Heart right ventricle (tissue), 16 donors: ENCODE data around the gene NMUR1. TPM values are rescaled to one million over a fixed set of nuclear protein-coding genes. Genes with fewer than 3 reads are reported as not detected.

Source experiments
- ATAC-seq, 8 donors: fragments of 200-7000 bp; cut with Tn5 transposase; one replicate each; pipeline ENCODE4 v1.9.1; 2020; ENCODE audit warnings: mild to moderate bottlenecking in 8 of 8, moderate library complexity in 8 of 8, moderate number of reproducible peaks in 1 of 8
- DNase-seq, 2 donors: peaks; one replicate each; pipeline ENCODE4 v3.0.0-alpha.2; 2020
- H3K27ac ChIP-seq, 10 donors: fragments of 200-600 bp; sonication (generic) in 2 of 10; one replicate each; pipeline versions ENCODE4 v1.5.0 to v1.8.0; 2020 to 2022; ENCODE audit warnings: mild to moderate bottlenecking in 3 of 10
- H3K27me3 ChIP-seq, 7 donors: fragments of 200-600 bp; one replicate each; pipeline ENCODE4 v1.8.0; 2021 to 2022; ENCODE audit warnings: mild to moderate bottlenecking in 2 of 7
- H3K36me3 ChIP-seq, 9 donors: fragments of 200-600 bp; sonication (generic) in 1 of 9; one replicate each; pipeline versions ENCODE4 v1.5.0 to v1.8.0; 2020 to 2022; ENCODE audit warnings: mild to moderate bottlenecking in 2 of 9
- H3K4me1 ChIP-seq, 9 donors: fragments of 200-600 bp; sonication (generic) in 1 of 9; one replicate each; pipeline versions ENCODE4 v1.5.0 to v1.8.0; 2020 to 2022; ENCODE audit warnings: mild to moderate bottlenecking in 4 of 9
- H3K4me3 ChIP-seq, 10 donors: fragments of 200-600 bp; sonication (generic) in 2 of 10; one replicate each; pipeline versions ENCODE4 v1.5.0 to v1.8.0; 2020 to 2022; ENCODE audit warnings: mild to moderate bottlenecking in 7 of 10, moderate library complexity in 2 of 10
- H3K9me3 ChIP-seq, 11 donors: fragments of 200-600 bp in 10 of 11; sonication (generic) in 2 of 11; one replicate each; pipeline versions ENCODE4 v1.5.0 to v1.8.0; 2013 to 2022; ENCODE audit warnings: mild to moderate bottlenecking in 2 of 11, control low read depth in 1 of 11, moderate library complexity in 1 of 11
- WGBS, 2 donors: extraction: QIAGEN DNeasy Blood & Tissue Kit; methylation state at CpG; one replicate each; pipeline ENCODE4 v1.1.7; 2013; ENCODE audit warnings: inconsistent platforms in 1 of 2; 5-methylcytosine and 5-hydroxymethylcytosine counted together
- intact Hi-C, 10 donors: fragments of 100-400 bp; cut with DNase I; formaldehyde crosslinking; loops; one replicate each; pipeline versions ENCODE4 v1.11.1 to v1.14.2; 2022
- polyA plus RNA-seq, 2 donors: library from polyadenylated mRNA; stranded (reverse); fragments of 200-250 nt; gene quantifications; one replicate each; pipeline ENCODE4 v1.2.3, GENCODE V29; 2013
- total RNA-seq, 10 donors: library from RNA; stranded (reverse); fragmentation: NEBNext Ultra II Directional in 3 of 10; extraction: Animal tissue kit (Norgen Biotek cat#: 25700) in 3 of 10; gene quantifications; one replicate each; pipeline versions ENCODE4 v1.2.1 to v1.2.4, GENCODE V29; 2021 to 2023
- TF ChIP-seq, protein P1 (sequence below), 9 donors: fragments of 200-600 bp; sonication (generic) in 2 of 9; IDR thresholded peaks; one replicate each; pipeline versions ENCODE4 v1.5.0 to v1.8.0; 2021 to 2022; ENCODE audit warnings: antibody characterized with exemption in 9 of 9, mild to moderate bottlenecking in 5 of 9, moderate library complexity in 1 of 9
- donor health status: Arrhythmogenic right ventricular cardiomyopathy.
- donor health status: ischemic (EF 13 %, LVEDD 7.1; RV severe dilation, severe dysfunction).
- donor health status: healthy with polysubstance abuse.
- donor health status: DM: no; HTN: yes; CAD: no.
- donor health status: DM: no; HTN: no; CAD: no.
- donor health status: ischemic (EF 25% LVEDD 6.9; RV normal size, moderate dysfunction).
- donor health status: ischemic (EF 25% LVEDD 5.7; RV mildly dilated, moderate dysfunction).
- donor health status: healthy.
- donor health status: DM: yes; HTN: yes; CAD: no.
- donor health status: Ischemic cardiomyopathy.
- donor health status: ischemic (EF 35%, LVEDD 5.7; RV mildly dilated, moderate dysfunction).
- donor health status: nonischemic (EF 11% LVEDD 7.7; RV severe dilation, severe dysfunction).
- donor health status: DM: yes; HTN: yes; CAD: no.
- donor health status: PGD.
- donor health status: ischemic (EF 29% LVEDD 5.4; RV normal size, mild dysfunction).
- donor health status: nonischemic (EF 23%, LVEDD 6.1; RV moderate dilation, normal function).

NMUR1 gene
- total and polyA plus RNA-seq, 12 donors, result 0.10 to 0.82 (median 0.35) TPM; not detected in 1

DNA sequence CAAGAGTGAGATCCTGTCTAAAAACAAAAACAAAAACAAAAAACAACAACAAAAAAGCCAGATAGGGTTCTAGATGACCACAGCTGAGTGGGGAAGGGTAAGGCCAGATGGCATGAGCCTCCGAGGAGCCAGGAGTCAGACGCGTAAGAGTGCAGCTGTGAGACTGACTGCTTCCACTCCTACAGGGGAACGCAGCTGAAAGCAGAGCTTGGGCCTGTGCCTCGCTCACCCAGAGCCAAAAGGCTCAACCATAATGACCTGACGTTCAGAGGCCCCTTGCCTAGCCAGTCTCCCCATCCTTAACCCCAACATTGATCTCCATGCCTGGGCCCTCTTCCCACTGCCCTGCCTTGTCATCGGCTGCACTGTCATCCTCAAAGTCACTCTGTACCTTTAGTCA is 39.4 kb downstream of the NMUR1 start:
- no peak for ATAC-seq
- no peaks in the 10 kb centered on the region for H3K27me3 ChIP-seq
- no peak overlapping the region for H3K27ac ChIP-seq
- TF ChIP-seq, protein P1, sequence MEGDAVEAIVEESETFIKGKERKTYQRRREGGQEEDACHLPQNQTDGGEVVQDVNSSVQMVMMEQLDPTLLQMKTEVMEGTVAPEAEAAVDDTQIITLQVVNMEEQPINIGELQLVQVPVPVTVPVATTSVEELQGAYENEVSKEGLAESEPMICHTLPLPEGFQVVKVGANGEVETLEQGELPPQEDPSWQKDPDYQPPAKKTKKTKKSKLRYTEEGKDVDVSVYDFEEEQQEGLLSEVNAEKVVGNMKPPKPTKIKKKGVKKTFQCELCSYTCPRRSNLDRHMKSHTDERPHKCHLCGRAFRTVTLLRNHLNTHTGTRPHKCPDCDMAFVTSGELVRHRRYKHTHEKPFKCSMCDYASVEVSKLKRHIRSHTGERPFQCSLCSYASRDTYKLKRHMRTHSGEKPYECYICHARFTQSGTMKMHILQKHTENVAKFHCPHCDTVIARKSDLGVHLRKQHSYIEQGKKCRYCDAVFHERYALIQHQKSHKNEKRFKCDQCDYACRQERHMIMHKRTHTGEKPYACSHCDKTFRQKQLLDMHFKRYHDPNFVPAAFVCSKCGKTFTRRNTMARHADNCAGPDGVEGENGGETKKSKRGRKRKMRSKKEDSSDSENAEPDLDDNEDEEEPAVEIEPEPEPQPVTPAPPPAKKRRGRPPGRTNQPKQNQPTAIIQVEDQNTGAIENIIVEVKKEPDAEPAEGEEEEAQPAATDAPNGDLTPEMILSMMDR (IDR thresholded peaks at IDR 0.05), result no peak
- H3K4me1 ChIP-seq, result no peaks in the 10 kb centered on the region
- WGBS, 2 donors, result 92 to 93% methylated on average over 7 of the region's 7 CpGs
- no peak overlapping the region for H3K4me3 ChIP-seq
- intact Hi-C loops, result no loop called here
- no peak for DNase-seq
- no peaks in the 10 kb centered on the region for H3K36me3 ChIP-seq
- H3K9me3 ChIP-seq, result peaks cover 0 to 3% (median 0%) of the 10 kb centered on the region in 11 donors

DNA sequence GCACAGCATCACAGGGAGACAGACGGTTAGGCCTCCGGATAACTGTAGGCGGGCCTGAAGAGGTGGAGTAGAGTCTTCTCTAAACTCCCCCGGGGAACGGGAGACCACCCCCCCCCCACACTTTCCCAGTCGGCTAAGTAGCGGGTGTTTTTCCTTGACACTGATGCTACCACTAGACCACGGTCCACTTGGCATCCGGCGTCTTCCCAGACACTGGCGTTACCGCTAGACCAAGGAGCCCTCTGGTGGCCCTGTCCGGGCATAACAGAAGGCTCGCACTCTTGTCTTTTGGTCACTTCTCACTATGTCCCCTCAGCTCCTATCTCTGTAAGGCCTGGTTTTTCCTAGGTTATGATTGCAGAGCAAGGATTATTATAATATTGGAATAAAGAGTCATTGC is 40.3 kb downstream of the NMUR1 start:
- TF ChIP-seq, protein P1 (IDR thresholded peaks at IDR 0.05), result peak in 4 of 9 donors; percentile 6 to 38 (median 12)
- intact Hi-C loops, result loop anchor here in 1 of 10 donors (10.0 kb wide), 1 partner anchor 65 kb away; no protein-coding TSS in a partner anchor
- H3K36me3 ChIP-seq, result no peaks in the 10 kb centered on the region
- DNase-seq (no peak), ATAC-seq (no peak)
- H3K9me3 ChIP-seq, result peaks cover 0 to 3% (median 0%) of the 10 kb centered on the region in 11 donors
- no peaks in the 10 kb centered on the region for H3K27me3 ChIP-seq
- WGBS, 2 donors, result 88 to 90% methylated on average over 14 of the region's 14 CpGs
- H3K4me1 ChIP-seq, result no peaks in the 10 kb centered on the region
- no peak overlapping the region for H3K27ac ChIP-seq
- H3K4me3 ChIP-seq, result no peak overlapping the region

DNA sequence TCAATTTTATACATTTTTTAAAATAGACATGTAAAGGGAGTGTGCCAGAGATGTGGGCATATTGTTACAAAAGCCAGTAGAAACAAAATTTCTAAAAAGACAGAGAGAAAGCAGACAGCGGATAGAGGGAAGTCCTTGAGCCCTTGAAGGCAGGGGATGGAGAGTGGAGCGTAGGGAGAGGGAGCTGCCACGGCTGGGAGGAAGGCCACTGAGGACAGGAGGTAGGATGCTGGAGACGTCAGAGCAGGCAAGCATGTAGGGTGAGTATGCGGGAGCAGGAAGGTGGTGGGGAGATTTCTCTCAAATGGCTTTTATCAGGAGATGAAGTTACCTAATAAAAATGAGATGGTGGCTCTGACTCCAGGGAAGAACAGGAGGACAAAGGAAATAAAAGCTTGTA is 41.9 kb downstream of the NMUR1 start:
- no peak for ATAC-seq
- Histone ChIP-seq H3K27ac (no peak overlapping the region), H3K4me3 (no peak overlapping the region), H3K9me3 (peaks cover 0 to 3% (median 0%) of the 10 kb centered on the region in 11 donors), H3K27me3 (no peaks in the 10 kb centered on the region), H3K36me3 (no peaks in the 10 kb centered on the region), H3K4me1 (peaks cover 0 to 4% (median 0%) of the 10 kb centered on the region in 9 donors)
- intact Hi-C loops, result loop anchor here in 1 of 10 donors (10.0 kb wide), 1 partner anchor 66 kb away; no protein-coding TSS in a partner anchor
- TF ChIP-seq, protein P1 (IDR thresholded peaks at IDR 0.05), result no peak
- DNase-seq, result no peak
- 72 to 92% methylated on average over 5 of the region's 5 CpGs for WGBS, 2 donors

DNA sequence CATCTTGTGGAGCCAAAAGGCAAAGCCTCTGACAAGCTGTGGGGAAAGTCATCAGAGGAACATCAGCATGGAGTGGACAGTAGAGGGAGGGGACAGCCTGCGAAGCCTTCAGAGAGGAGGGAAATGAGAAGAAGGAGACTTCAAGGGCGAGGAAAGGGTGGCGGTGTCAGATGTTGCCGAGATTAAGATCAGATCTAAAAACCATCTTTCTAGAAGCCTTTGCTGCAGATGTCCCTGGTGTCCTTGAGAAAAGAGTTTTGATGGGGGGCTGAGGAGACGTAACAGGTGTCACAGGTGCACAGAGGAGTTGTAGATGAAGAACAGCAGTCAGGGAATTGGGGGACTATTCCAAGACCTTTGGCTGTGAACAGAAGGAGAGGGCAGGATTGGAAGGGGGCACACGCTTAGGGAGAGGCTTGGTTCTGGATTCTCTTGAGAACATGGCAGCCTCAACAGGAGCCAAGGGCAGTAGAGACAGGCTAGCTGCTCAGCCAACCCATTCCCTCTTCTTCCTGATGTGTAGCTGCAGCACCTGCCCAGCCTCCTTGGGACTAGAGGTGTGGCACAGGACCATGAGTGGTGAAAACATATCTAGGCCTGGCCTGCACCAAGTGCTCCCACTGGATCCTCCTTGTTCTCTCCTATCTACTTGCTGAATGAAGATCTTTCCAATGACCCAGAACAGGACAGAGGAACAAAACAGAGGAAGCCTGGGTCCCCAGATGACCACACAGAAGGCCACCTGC is 43.2 kb downstream of the NMUR1 start:
- Histone ChIP-seq H3K36me3 (no peaks in the 10 kb centered on the region), H3K27ac (no peak overlapping the region), H3K4me3 (no peak overlapping the region), H3K27me3 (no peaks in the 10 kb centered on the region), H3K9me3 (peaks cover 0 to 3% (median 0%) of the 10 kb centered on the region in 11 donors), H3K4me1 (peaks cover 0 to 13% (median 6%) of the 10 kb centered on the region in 9 donors)
- TF ChIP-seq, protein P1 (IDR thresholded peaks at IDR 0.05), result no peak
- DNase-seq (no peak), ATAC-seq (no peak)
- 91 to 93% methylated on average over 6 of the region's 6 CpGs for WGBS, 2 donors
- intact Hi-C loops, result loop anchor here in 1 of 10 donors (10.0 kb wide), 1 partner anchor 68 kb away; no protein-coding TSS in a partner anchor
